T-helper 1 cell treated with Interleukin-12 subunit alpha and Interleukin-12 subunit beta and Interleukin-4 antibody, amounts not matched to agents 30 ng/mL and 1 ng/mL, for 36 hours (primary cell): ENCODE data around the gene LSS. TPM values are rescaled to one million over a fixed set of nuclear protein-coding genes. Genes with fewer than 3 reads are reported as not detected.
"Not testable (repeated sequence)": the region's sequence is repeated elsewhere in the genome, so short reads cannot be mapped to it uniquely, and the experiment has no call there.

Source experiments
- intact Hi-C: fragments of 100-400 bp; cut with micrococcal nuclease; formaldehyde crosslinking; loops from one replicate; pipeline ENCODE4 v1.15.1; 2024
- total RNA-seq: library from RNA; stranded (reverse); gene quantifications from 2 replicates; pipeline ENCODE4 v1.2.3, GENCODE V29; 2022

Gene LSS
- total RNA-seq, 1 donor from 2014 or later = 48.5 TPM

- intact Hi-C loops = no loop called here
Measured at GRCh38 chr21:46171996-46172862, 56.3 kb downstream of the LSS start.

GRCh38 chr21:46171585-46171984, 57.0 kb downstream of the LSS start:
- intact Hi-C loops = no loop called here

- intact Hi-C loops = not testable (repeated sequence)
Measured at GRCh38 chr21:46170436-46171193, 58.0 kb downstream of the LSS start.

GRCh38 chr21:46168659-46169386, 59.8 kb downstream of the LSS start:
- intact Hi-C loops = no loop called here

GRCh38 chr21:46168238-46168637, 60.3 kb downstream of the LSS start:
- intact Hi-C loops = no loop called here

- intact Hi-C loops = no loop called here
Measured at GRCh38 chr21:46165098-46165497, 63.5 kb downstream of the LSS start.

- intact Hi-C loops = no loop called here
Measured at GRCh38 chr21:46163380-46163779, 65.2 kb downstream of the LSS start.

GRCh38 chr21:46161633-46162592, 66.7 kb downstream of the LSS start:
- intact Hi-C loops = no loop called here

GRCh38 chr21:46160907-46161632, 67.5 kb downstream of the LSS start:
- intact Hi-C loops = no loop called here

GRCh38 chr21:46160657-46160906, 68.0 kb downstream of the LSS start:
- intact Hi-C loops = no loop called here

GRCh38 chr21:46159841-46160656, 68.5 kb downstream of the LSS start:
- intact Hi-C loops = no loop called here

- intact Hi-C loops = no loop called here
Measured at GRCh38 chr21:46159390-46159789, 69.2 kb downstream of the LSS start.

GRCh38 chr21:46158666-46159300, 69.8 kb downstream of the LSS start:
- intact Hi-C loops = no loop called here

GRCh38 chr21:46157987-46158451, 70.6 kb downstream of the LSS start:
- intact Hi-C loops = no loop called here

GRCh38 chr21:46157396-46157986, 71.1 kb downstream of the LSS start:
- intact Hi-C loops = no loop called here

- intact Hi-C loops = no loop called here
Measured at GRCh38 chr21:46156678-46157077, 71.9 kb downstream of the LSS start.

- intact Hi-C loops = no loop called here
Measured at GRCh38 chr21:46156378-46156645, 72.3 kb downstream of the LSS start.

- intact Hi-C loops = no loop called here
Measured at GRCh38 chr21:46155514-46156377, 72.8 kb downstream of the LSS start, which contains the start of gene FTCD. Gene FTCD, minus strand, starts transcription at chr21:46155579. Its CDS starts 56 bp downstream, at chr21:46155523.
